Endothelial cell of coronary artery (primary cell): ENCODE measurements around the gene CEP85L. TPM values are rescaled to one million over a fixed set of nuclear protein-coding genes. Genes with fewer than 3 reads are reported as not detected.

ENCODE experiments used
- total RNA-seq: library from RNA; depleted of rRNA; stranded (reverse); fragments of >200 nt; gene quantifications from 2 replicates; pipeline ENCODE4 v1.2.3, GENCODE V29; 2014

CEP85L gene
- total RNA-seq = 8.8 and 12.0 TPM in 2 replicates

GRCh38 chr6:118651282-118652050, at the start of gene CEP85L:
Gene CEP85L, minus strand, starts transcription at chr6:118651591. Its CDS starts 322 bp downstream, at chr6:118651269.

GRCh38 chr6:118548136-118548535, 103.3 kb downstream of the CEP85L start, which contains the start of gene PLN:
Gene PLN, plus strand, starts transcription at chr6:118548296. Its CDS starts 10,626 bp downstream, at chr6:118558922.

Other genes starting within 250 kb of the CEP85L start
- not detected in 2 replicates for gene PLN, start 103.3 kb downstream of the CEP85L start, total RNA-seq
- 16.9 and 20.8 TPM in 2 replicates for gene ASF1A, start 242.6 kb upstream of the CEP85L start, total RNA-seq